Ovary (tissue), 9 donors: ENCODE results near the gene GET4. TPM values are rescaled to one million over a fixed set of nuclear protein-coding genes. Genes with fewer than 3 reads are reported as not detected.

ENCODE experiments used
- DNase-seq, 5 donors: peaks; one replicate each; pipeline ENCODE4 v3.0.0-alpha.2; 2019 to 2020
- H3K27ac ChIP-seq, 2 donors: fragments of 200-600 bp; one replicate each; pipeline versions ENCODE4 v1.5.1 to v1.8.0; 2019 to 2022
- H3K27me3 ChIP-seq: fragments of 200-600 bp; one replicate; pipeline ENCODE4 v1.8.0; 2022
- H3K36me3 ChIP-seq: fragments of 200-600 bp; sonication (generic); one replicate; pipeline ENCODE4 v1.5.1; 2019
- H3K4me1 ChIP-seq: one replicate; pipeline ENCODE4 v1.8.1; 2013; ENCODE audit warnings: mild to moderate bottlenecking, moderate library complexity; ENCODE audit not compliant: insufficient read depth
- H3K4me3 ChIP-seq: fragments of 200-600 bp; sonication (generic); one replicate; pipeline ENCODE4 v1.5.1; 2017
- H3K9me3 ChIP-seq, 2 donors: fragments of 200-600 bp in 1 of 2; sonication (generic) in 1 of 2; one replicate each; pipeline versions ENCODE4 v1.5.1 to v1.8.1; 2013 to 2019; ENCODE audit warnings: mild to moderate bottlenecking in 1 of 2, moderate library complexity in 1 of 2
- EP300 ChIP-seq: sonication (generic); formaldehyde crosslinking; IDR thresholded peaks from one replicate; pipeline ENCODE4 v1.6.1; 2017; ENCODE audit warnings: antibody characterized with exemption
- POLR2A ChIP-seq: fragments of 450-650 bp; IDR thresholded peaks from one replicate; pipeline ENCODE4 v1.6.1; 2017; ENCODE audit warnings: antibody characterized with exemption, mild to moderate bottlenecking, moderate library complexity
- WGBS, 3 donors: extraction: QIAGEN DNeasy Blood & Tissue Kit in 1 of 3; methylation state at CpG; one replicate each; pipeline versions ENCODE4 v1.1.5 to v1.1.7; 2013 to 2017; 5-methylcytosine and 5-hydroxymethylcytosine counted together
- intact Hi-C, 4 donors: fragments of 100-400 bp; cut with DNase I; formaldehyde crosslinking; loops; one replicate each; pipeline versions ENCODE4 v1.11.0 to v1.15.1; 2022 to 2023
- polyA plus RNA-seq, 2 donors: library from polyadenylated mRNA; stranded (reverse); fragments of 200-250 nt in 1 of 2; fragments of 350-450 nt in 1 of 2; fragmentation: Illumina TruSeq in 1 of 2; extraction: RNeasy Lipid Tissue Mini Kit (QIAGEN cat#74804) in 1 of 2; gene quantifications; one replicate each; pipeline ENCODE4 v1.2.3, GENCODE V29; 2013 to 2014
- total RNA-seq, 7 donors: library from RNA; depleted of rRNA in 2 of 7; stranded (reverse); fragments of >200 nt in 2 of 7; fragmentation: NEBNext Ultra II Directional in 3 of 7; extraction: Animal tissue kit (Norgen Biotek cat#: 25700) in 3 of 7; gene quantifications; one replicate each; pipeline versions ENCODE4 v1.1.0 to v1.2.4, GENCODE V29; 2016 to 2023
- TF ChIP-seq, protein P1 (sequence below), 3 donors: fragments of 450-650 bp in 2 of 3; fragments of 200-600 bp in 1 of 3; IDR thresholded peaks; one replicate each; pipeline versions ENCODE4 v1.5.1 to v1.8.0; 2016 to 2022; ENCODE audit warnings: antibody characterized with exemption in 3 of 3, mild to moderate bottlenecking in 1 of 3
- donor health status: DM: no; HTN: no; CAD: no; lungs with moderate emphysema.
- donor health status: DM: no; HTN: no; CAD: no.
- donor health status: Bipolar disorder and iron deficiency.
- donor health status: DM: yes; HTN: yes; CAD: no.
- donor health status: DM: no; HTN: no; CAD: no.
- donor health status: DM: yes; HTN: yes; CAD: no.

The GET4 gene
- total and polyA plus RNA-seq, 9 donors: 7.2 to 37.6 (median 30.4) TPM

DNA sequence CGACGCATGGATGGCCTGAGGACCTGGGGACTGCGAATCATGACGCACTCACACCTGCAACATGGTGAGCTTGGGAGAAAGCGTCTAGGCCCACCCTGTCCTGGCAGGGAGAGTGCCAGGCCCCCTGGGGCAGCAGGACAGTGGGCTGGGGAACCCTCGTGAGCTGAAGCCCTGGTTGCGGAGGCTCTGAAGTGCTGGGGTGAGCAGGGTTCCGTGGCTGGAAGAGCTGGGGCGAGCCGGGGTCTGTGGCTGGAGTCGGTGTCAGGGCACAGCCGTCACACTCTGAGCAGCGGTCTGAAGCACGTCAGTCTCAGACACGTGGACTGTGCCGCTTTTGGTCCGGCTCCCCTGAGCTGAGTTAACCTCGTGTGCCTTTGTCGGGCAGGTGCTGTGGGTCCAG, 39.4 kb upstream of the GET4 start:
- H3K27ac ChIP-seq: no peak overlapping the region
- no peaks in the 10 kb centered on the region for H3K27me3 ChIP-seq
- intact Hi-C loops: loop anchor here in 2 of 4 donors (5.0 to 10.0 kb wide), 2 partner anchors 35 to 52 kb away; no protein-coding TSS in a partner anchor
- no peak for DNase-seq
- H3K36me3 ChIP-seq: no peaks in the 10 kb centered on the region
- H3K4me1 ChIP-seq: peaks cover 33% of the 10 kb centered on the region
- WGBS, 3 donors: 90 to 93% (median 91%) methylated on average over 13 to 19 of the region's 19 CpGs
- no peak overlapping the region for H3K4me3 ChIP-seq
- H3K9me3 ChIP-seq: no peaks in the 10 kb centered on the region
- TF ChIP-seq POLR2A (no peak), EP300 (no peak)
- TF ChIP-seq, protein P1, sequence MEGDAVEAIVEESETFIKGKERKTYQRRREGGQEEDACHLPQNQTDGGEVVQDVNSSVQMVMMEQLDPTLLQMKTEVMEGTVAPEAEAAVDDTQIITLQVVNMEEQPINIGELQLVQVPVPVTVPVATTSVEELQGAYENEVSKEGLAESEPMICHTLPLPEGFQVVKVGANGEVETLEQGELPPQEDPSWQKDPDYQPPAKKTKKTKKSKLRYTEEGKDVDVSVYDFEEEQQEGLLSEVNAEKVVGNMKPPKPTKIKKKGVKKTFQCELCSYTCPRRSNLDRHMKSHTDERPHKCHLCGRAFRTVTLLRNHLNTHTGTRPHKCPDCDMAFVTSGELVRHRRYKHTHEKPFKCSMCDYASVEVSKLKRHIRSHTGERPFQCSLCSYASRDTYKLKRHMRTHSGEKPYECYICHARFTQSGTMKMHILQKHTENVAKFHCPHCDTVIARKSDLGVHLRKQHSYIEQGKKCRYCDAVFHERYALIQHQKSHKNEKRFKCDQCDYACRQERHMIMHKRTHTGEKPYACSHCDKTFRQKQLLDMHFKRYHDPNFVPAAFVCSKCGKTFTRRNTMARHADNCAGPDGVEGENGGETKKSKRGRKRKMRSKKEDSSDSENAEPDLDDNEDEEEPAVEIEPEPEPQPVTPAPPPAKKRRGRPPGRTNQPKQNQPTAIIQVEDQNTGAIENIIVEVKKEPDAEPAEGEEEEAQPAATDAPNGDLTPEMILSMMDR (IDR thresholded peaks at IDR 0.05): no peak

DNA sequence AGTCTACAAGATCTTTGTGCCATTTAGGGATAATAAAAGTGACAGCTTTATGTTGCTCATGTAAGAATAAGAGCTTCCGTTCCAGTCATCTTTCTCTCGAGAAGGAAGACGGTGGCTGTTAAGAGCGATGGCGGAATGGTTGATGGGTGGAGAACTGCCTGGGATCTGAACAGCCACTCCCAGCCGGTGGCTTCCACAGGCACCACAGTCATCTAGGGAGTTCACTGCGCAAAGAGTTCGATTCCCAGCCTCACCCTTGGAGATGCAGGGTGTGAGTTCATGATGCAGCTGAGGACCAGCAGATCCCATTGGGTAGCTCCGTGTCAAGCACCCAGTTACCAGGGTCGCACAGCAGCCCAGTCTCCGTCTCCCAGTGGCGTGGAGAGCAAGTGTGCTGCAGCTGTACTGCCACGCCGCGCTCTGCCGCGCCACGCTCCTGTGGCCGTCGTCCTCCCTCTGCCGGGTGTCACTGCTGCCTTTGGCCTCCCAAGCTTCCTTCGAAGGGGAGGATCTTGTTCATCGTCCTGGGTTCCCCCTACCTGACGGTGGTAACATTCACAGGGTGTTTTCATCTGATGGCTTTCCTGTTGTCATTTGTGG, 36.3 kb upstream of the GET4 start:
- intact Hi-C loops: no loop called here
- H3K4me1 ChIP-seq: peaks cover 28% of the 10 kb centered on the region

DNA sequence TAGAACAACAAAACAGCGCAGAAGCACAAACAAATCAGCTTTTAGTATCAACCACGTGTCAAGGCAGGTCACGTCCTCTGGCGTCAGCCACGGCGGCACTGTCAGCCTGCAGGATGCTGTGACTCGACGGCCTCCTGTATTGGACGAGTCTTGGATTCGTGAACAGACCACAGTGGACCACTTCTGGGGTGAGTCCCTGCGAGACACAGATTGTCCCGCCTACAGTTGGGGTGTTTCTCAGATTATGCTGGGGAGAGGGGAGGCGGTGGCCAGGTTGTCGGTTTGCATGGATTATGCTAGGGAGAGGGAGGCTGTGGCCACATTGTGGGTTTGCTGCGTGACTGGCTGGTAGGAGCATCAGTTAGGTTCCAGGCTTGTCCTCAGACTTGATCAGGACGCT, 34.4 kb upstream of the GET4 start:
- H3K36me3 ChIP-seq: no peaks in the 10 kb centered on the region
- 21 to 51% (median 22%) methylated on average over 16 of the region's 16 CpGs for WGBS, 3 donors
- intact Hi-C loops: loop anchor here in 1 of 4 donors (2.0 kb wide), 1 partner anchor 31 kb away; no protein-coding TSS in a partner anchor
- H3K4me3 ChIP-seq: no peak overlapping the region
- no peak for DNase-seq
- no peak for TF ChIP-seq POLR2A
- TF ChIP-seq EP300: no peak
- TF ChIP-seq, protein P1 (IDR thresholded peaks at IDR 0.05): no peak
- peak overlapping the region in 1 of 2 donors; percentile 11 for H3K27ac ChIP-seq
- H3K27me3 ChIP-seq: no peaks in the 10 kb centered on the region
- H3K4me1 ChIP-seq: peaks cover 17% of the 10 kb centered on the region
- H3K9me3 ChIP-seq: no peaks in the 10 kb centered on the region

More for the DNA sequence above, 36.3 kb upstream of the GET4 start:
- H3K27ac ChIP-seq: no peak overlapping the region
- no peaks in the 10 kb centered on the region for H3K36me3 ChIP-seq
- no peaks in the 10 kb centered on the region for H3K9me3 ChIP-seq
- TF ChIP-seq, protein P1 (IDR thresholded peaks at IDR 0.05): no peak
- TF ChIP-seq EP300 (no peak), POLR2A (no peak)
- WGBS, 3 donors: 91 to 92% (median 91%) methylated on average over 24 of the region's 24 CpGs
- no peaks in the 10 kb centered on the region for H3K27me3 ChIP-seq
- no peak overlapping the region for H3K4me3 ChIP-seq
- peak in 1 of 5 donors; percentile 32 for DNase-seq

DNA sequence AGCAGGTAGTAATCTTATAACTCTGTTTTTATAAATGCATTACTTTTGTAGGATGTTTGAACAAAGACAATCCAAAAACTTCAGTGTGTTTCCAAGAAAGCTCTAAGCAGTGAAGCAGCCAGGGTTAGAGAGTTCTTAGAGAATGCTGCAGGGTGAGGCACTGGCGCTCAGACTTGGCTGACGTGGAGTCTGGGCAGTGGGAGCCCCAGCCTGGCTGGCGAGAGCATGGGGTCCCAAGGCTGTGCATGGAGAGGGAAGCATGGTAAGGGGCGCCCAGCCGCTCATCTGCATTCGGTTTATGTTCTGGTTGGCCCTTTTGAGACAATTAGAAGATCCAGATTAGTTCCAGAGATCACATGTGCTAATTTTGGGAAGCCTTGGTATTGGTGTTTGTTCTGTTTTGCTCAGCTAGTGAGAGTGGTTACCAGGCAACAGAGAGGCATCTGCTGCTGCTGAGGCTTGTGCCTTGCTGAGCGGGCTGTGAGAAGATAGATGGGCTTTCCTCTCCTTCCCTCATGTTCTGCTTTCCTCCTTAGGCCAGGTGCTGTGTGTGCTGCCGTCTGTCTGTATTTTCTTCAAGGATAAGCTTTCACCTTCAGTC, 33.8 kb upstream of the GET4 start:
- intact Hi-C loops: loop anchor here in 1 of 4 donors (2.0 kb wide), 1 partner anchor 30 kb away; no protein-coding TSS in a partner anchor
- no peaks in the 10 kb centered on the region for H3K9me3 ChIP-seq
- TF ChIP-seq POLR2A (no peak), EP300 (no peak)
- TF ChIP-seq, protein P1 (IDR thresholded peaks at IDR 0.05): no peak
- peak overlapping the region in 1 of 2 donors; percentile 11 for H3K27ac ChIP-seq
- peaks cover 15% of the 10 kb centered on the region for H3K4me1 ChIP-seq
- no peak overlapping the region for H3K4me3 ChIP-seq
- no peaks in the 10 kb centered on the region for H3K27me3 ChIP-seq
- no peaks in the 10 kb centered on the region for H3K36me3 ChIP-seq
- WGBS, 3 donors: 28 to 42% (median 30%) methylated on average over 8 of the region's 8 CpGs
- DNase-seq: peak in 1 of 5 donors; percentile 41
